K562 (cell line): Measurements from ENCODE around the gene FASN. TPM values are rescaled to one million over a fixed set of nuclear protein-coding genes. Genes with fewer than 3 reads are reported as not detected.
A peak's percentile ranks its signal among the peaks of the same experiment; 100 is the strongest.

Experiments used
- ATAC-seq: fragments of 200-7000 bp; cut with Tn5 transposase; 3 replicates; pipeline ENCODE4 v1.9.1; 2020; ENCODE audit warnings: moderate library complexity
- BruUV-seq: library from RNA; stranded (reverse); fragments of 400-500 nt; replicated peaks from 2 replicates; lab custom pipeline; 2021; lab: Mats Ljungman, UMichigan
- CTCF ChIA-PET: fragments of 300-600 bp; formaldehyde crosslinking; extraction: SDS; loops from one replicate; lab custom pipeline; 2021; ENCODE audit warnings: low intra/inter-chr PET ratio; lab: Yijun Ruan, JAX
- POLR2A ChIA-PET: fragments of 300-600, 350-650 bp; sonication (Branson Sonifier 250); formaldehyde crosslinking; extraction: SDS; loops from one replicate; lab custom pipeline; 2021; ENCODE audit warnings: antibody characterized with exemption, inconsistent platforms; lab: Yijun Ruan, JAX
- DNase-seq, 4 experiments: peaks; one replicate each; pipeline versions ENCODE4 v3.0.0 to v3.0.0-alpha.2; 2011 to 2018; ENCODE audit warnings: low spot score in 3 of 4, mixed read lengths in 3 of 4; ENCODE audit errors: extremely low read depth in 1 of 4
- FAIRE-seq: peaks from 2 replicates; lab custom pipeline; 2011; peaks lifted over from hg19 to GRCh38; lab: Jason Lieb, UNC
- H2AFZ ChIP-seq: 2 replicates; pipeline ENCODE4 v1.6.0; 2011; ENCODE audit warnings: low read depth, low read length, control low read depth, inconsistent platforms
- H3K27ac ChIP-seq: fragments of 200-600 bp; 3 replicates; pipeline ENCODE4 v1.8.0; 2011; ENCODE audit warnings: low read depth, mild to moderate bottlenecking, control low read depth, inconsistent platforms, low read length, moderate library complexity, mixed read lengths; ENCODE audit errors: extremely low read depth
- H3K27me3 ChIP-seq, 2 experiments: fragments of 300-600 bp in 1 of 2; 2 replicates in 1 of 2; 3 replicates in 1 of 2; pipeline versions ENCODE4 v1.6.0 to v1.8.0; 2011; ENCODE audit warnings: inconsistent platforms in 2 of 2, low read length in 2 of 2, mild to moderate bottlenecking in 1 of 2, mixed read lengths in 1 of 2, moderate library complexity in 1 of 2; ENCODE audit not compliant: control insufficient read depth in 2 of 2, insufficient read depth in 2 of 2
- H3K36me3 ChIP-seq: fragments of 300-600 bp; 3 replicates; pipeline ENCODE4 v1.8.0; 2011; ENCODE audit warnings: mild to moderate bottlenecking, low read length, inconsistent platforms; ENCODE audit not compliant: control insufficient read depth, insufficient read depth
- H3K4me1 ChIP-seq, 2 experiments: fragments of 200-600 bp in 1 of 2; replicated peaks in 1 of 2; 2 replicates in 1 of 2; 3 replicates in 1 of 2; pipeline versions ENCODE4 v1.5.1 to v1.8.0; 2011; ENCODE audit warnings: inconsistent platforms in 2 of 2, low read length in 2 of 2, mild to moderate bottlenecking in 1 of 2, mixed read lengths in 1 of 2, moderate library complexity in 1 of 2; ENCODE audit not compliant: control insufficient read depth in 2 of 2, insufficient read depth in 2 of 2
- H3K4me2 ChIP-seq: 2 replicates; pipeline ENCODE4 v1.6.1; 2011; ENCODE audit warnings: low read length, control low read depth, inconsistent platforms, mixed read lengths; ENCODE audit not compliant: insufficient read depth
- H3K4me3 ChIP-seq: fragments of 200-600 bp; sonication (generic), shearing (Covaris generic); 2 replicates; pipeline ENCODE4 v1.5.1; 2016; ENCODE audit warnings: control low read depth, inconsistent platforms
- H3K79me2 ChIP-seq: fragments of 200-600 bp; 3 replicates; pipeline ENCODE4 v1.8.0; 2011; ENCODE audit warnings: low read length, inconsistent platforms; ENCODE audit not compliant: control insufficient read depth, insufficient read depth
- H3K9ac ChIP-seq, 2 experiments: 2 replicates each; pipeline versions ENCODE4 v1.6.0 to v1.6.1; 2011; ENCODE audit warnings: low read depth in 2 of 2, low read length in 2 of 2, control low read depth in 1 of 2, inconsistent platforms in 1 of 2, mild to moderate bottlenecking in 1 of 2, mixed read lengths in 1 of 2; ENCODE audit not compliant: insufficient read depth in 1 of 2
- H3K9me1 ChIP-seq: one replicate; pipeline ENCODE4 v1.6.0; 2011; ENCODE audit warnings: inconsistent platforms, mild to moderate bottlenecking, low read length, moderate library complexity; ENCODE audit not compliant: control insufficient read depth, insufficient read depth
- H3K9me3 ChIP-seq: replicated peaks from 2 replicates; pipeline ENCODE4 v1.5.1; 2011; ENCODE audit warnings: low read depth, low read length, inconsistent platforms; ENCODE audit not compliant: control insufficient read depth, insufficient read depth
- H4K20me1 ChIP-seq: replicated peaks from 2 replicates; pipeline ENCODE4 v1.6.1; 2011; ENCODE audit warnings: low read length, inconsistent platforms, mixed read lengths; ENCODE audit not compliant: control insufficient read depth, insufficient read depth
- E4F1 ChIP-seq: fragments of 250-450 bp; sonication (Bioruptor Pico); IDR thresholded peaks from 2 replicates; pipeline ENCODE4 v1.5.0; 2021; ENCODE audit warnings: mild to moderate bottlenecking, borderline replicate concordance
- EGR1 ChIP-seq: fragments of 450-650 bp; conservative IDR thresholded peaks from 2 replicates; pipeline ENCODE4 v1.6.1; 2017; ENCODE audit warnings: mild to moderate bottlenecking
- FOXM1 ChIP-seq, 2 experiments: fragments of 450-650 bp in 1 of 2; sonication (generic) in 1 of 2; formaldehyde crosslinking in 1 of 2; IDR thresholded peaks; 2 replicates each; pipeline versions ENCODE4 v1.6.1 to v1.9.0; 2017 to 2022; ENCODE audit warnings: low read depth in 2 of 2, mild to moderate bottlenecking in 2 of 2, missing genetic modification reagents in 1 of 2, moderate library complexity in 1 of 2
- PCBP1 ChIP-seq: fragments of 200-400 bp; formaldehyde crosslinking; IDR thresholded peaks from 2 replicates; pipeline ENCODE4 v1.6.1; 2018; ENCODE audit warnings: mild to moderate bottlenecking, low read depth, low read length; ENCODE audit not compliant: poor library complexity, severe bottlenecking
- WGBS: fragments of 100-300 bp; shearing (Covaris generic); methylation state at CpG from one replicate; pipeline ENCODE4 v1.1.6; 2016; ENCODE audit warnings: low coverage, mixed read lengths; ENCODE audit not compliant: insufficient coverage; ENCODE audit errors: missing lambda C conversion rate; 5-methylcytosine and 5-hydroxymethylcytosine counted together
- in situ Hi-C: fragments of 300-500 bp; cut with MboI; formaldehyde crosslinking; loops from 4 replicates; pipeline ENCODE4 v1.15.0; 2018; ENCODE audit warnings: inconsistent platforms, mixed read lengths
- intact Hi-C: fragments of 100-400 bp; cut with micrococcal nuclease; formaldehyde crosslinking; loops from 2 replicates; pipeline ENCODE4 v1.14.2; 2022
- polyA plus RNA-seq, 8 experiments: library from polyadenylated mRNA; depleted of rRNA in 4 of 8; stranded (reverse) in 5 of 8; unstranded in 3 of 8; fragments of >200 nt; fragmentation: Nextera tagmentation in 2 of 8; fragmentation: Illumina TruSeq in 1 of 8; extraction: Ambion mirVana in 2 of 8; extraction: Trizol in 1 of 8; gene quantifications; 2 replicates each; pipeline versions ENCODE4 v1.2.1 to v1.2.3, GENCODE V29; 2011 to 2014; ENCODE audit warnings: inconsistent platforms in 1 of 8, missing spikeins in 1 of 8
- total RNA-seq, 7 experiments: library from RNA; depleted of rRNA in 6 of 7; stranded (reverse); fragments of >200 nt in 6 of 7; fragmentation: Illumina TruSeq in 2 of 7; extraction: Trizol in 2 of 7; gene quantifications; 2 replicates each; pipeline versions ENCODE4 v1.2.1 to v1.2.3, GENCODE V29; 2011 to 2021; ENCODE audit warnings: low replicate concordance in 1 of 7

The FASN gene
- total and polyA plus RNA-seq, 9 of the 15 experiments (the other 6 are each of a cell fraction or from before 2014, with no cell fraction given) = 0.15 to 663 (median 49.9) TPM

- no peak for TF ChIP-seq FOXM1 (IDR thresholded peaks at IDR 0.05; ENCODE audit: low read depth)
- no peak for TF ChIP-seq FOXM1 (CRISPR knock-in tag; IDR thresholded peaks at IDR 0.05; ENCODE audit: low read depth)
Observed at GRCh38 chr17:82049106-82049505, 48.9 kb downstream of the FASN start (continued).

- Histone ChIP-seq H3K36me3 (peaks cover 44% of the 10 kb centered on the region; the same call in 2 of the 3 replicates), H3K27me3 (no peaks in the 10 kb centered on the region), H3K9ac (peak overlapping the region in 1 of 2 experiments; percentile 43; a peak in 1 of 4 replicates), H4K20me1 (0 out of 2 replicates have a peak, but pooled peaks cover 4% of the 10 kb centered on the region), H3K4me2 (no peak overlapping the region), H3K79me2 (peaks cover 28% of the 10 kb centered on the region), H3K4me1 (peaks cover 6 to 72% of the 10 kb centered on the region in 2 experiments; a peak in 3 of 5 replicates), H3K9me3 (no peaks in the 10 kb centered on the region)
- intact Hi-C loops (no loop called here), in situ Hi-C loops (no loop called here)
- ATAC-seq (no peak), DNase-seq (peak in 2 of 4 experiments; percentile 23 to 36)
- CTCF ChIA-PET = no interaction called here
- no peak for TF ChIP-seq E4F1 (CRISPR knock-in tag)
- peak; percentile 21 for TF ChIP-seq PCBP1
- peak; percentile 81 for TF ChIP-seq EGR1
- TF ChIP-seq, all 486 proteins: peak for 2
- Histone ChIP-seq H3K9me1 (peaks cover 2% of the 10 kb centered on the region), H3K4me3 (no peak overlapping the region), H2AFZ (no peak overlapping the region), H3K27ac (no peak overlapping the region)
- WGBS = 91% methylated on average over 12 of the region's 20 CpGs
- BruUV-seq = no TSS peak
- FAIRE-seq = no peak
- POLR2A ChIA-PET = no interaction called here
Observed at GRCh38 chr17:82048571-82048971, 49.5 kb downstream of the FASN start.
